Esophagus muscularis mucosa (tissue), 4 donors: ENCODE data around the gene LIN28A. TPM values are rescaled to one million over a fixed set of nuclear protein-coding genes. Genes with fewer than 3 reads are reported as not detected.
"Not testable (repeated sequence)": the region's sequence is repeated elsewhere in the genome, so short reads cannot be mapped to it uniquely, and the experiment has no call there.

Experiments used
- DNase-seq: peaks from one replicate; pipeline ENCODE4 v3.0.0-alpha.2; 2017; ENCODE audit errors: extremely low spot score
- H3K27ac ChIP-seq, 4 donors: fragments of 200-600 bp; sonication (generic); replicated peaks in 1 of 4; 1 replicate in 3 of 4; 2 replicates in 1 of 4; pipeline ENCODE4 v1.5.1; 2016 to 2019; ENCODE audit warnings: mild to moderate bottlenecking in 1 of 4
- H3K27me3 ChIP-seq, 4 donors: fragments of 200-600 bp; sonication (generic); one replicate each; pipeline versions ENCODE4 v1.5.1 to v1.6.0; 2016 to 2019
- H3K36me3 ChIP-seq, 4 donors: fragments of 200-600 bp; sonication (generic); one replicate each; pipeline ENCODE4 v1.5.1; 2016 to 2019
- H3K4me1 ChIP-seq, 4 donors: fragments of 200-600 bp; sonication (generic); one replicate each; pipeline ENCODE4 v1.5.1; 2016 to 2019
- H3K4me3 ChIP-seq, 4 donors: fragments of 200-600 bp; sonication (generic); 1 replicate in 2 of 4; 2 replicates in 2 of 4; pipeline ENCODE4 v1.5.1; 2016 to 2019; ENCODE audit warnings: mild to moderate bottlenecking in 4 of 4, moderate library complexity in 1 of 4
- H3K9me3 ChIP-seq, 4 donors: fragments of 200-600 bp; sonication (generic); 1 replicate in 3 of 4; 2 replicates in 1 of 4; pipeline ENCODE4 v1.5.1; 2016 to 2019
- CTCF ChIP-seq, 3 experiments: fragments of 200-600 bp in 2 of 3; fragments of 450-650 bp in 1 of 3; sonication (generic) in 2 of 3; IDR thresholded peaks; one replicate each; pipeline ENCODE4 v1.5.1; 2017 to 2019; ENCODE audit warnings: antibody characterized with exemption in 3 of 3, mild to moderate bottlenecking in 2 of 3, moderate library complexity in 1 of 3
- EP300 ChIP-seq: sonication (generic); formaldehyde crosslinking; IDR thresholded peaks from one replicate; pipeline ENCODE4 v1.6.1; 2017; ENCODE audit warnings: antibody characterized with exemption
- POLR2A ChIP-seq: fragments of 450-650 bp; IDR thresholded peaks from one replicate; pipeline ENCODE4 v1.6.1; 2017; ENCODE audit warnings: antibody characterized with exemption, moderate library complexity, mild to moderate bottlenecking, low read depth
- POLR2AphosphoS5 ChIP-seq, 2 donors: sonication (generic); formaldehyde crosslinking; IDR thresholded peaks; one replicate each; pipeline ENCODE4 v1.6.1; 2017; ENCODE audit warnings: antibody characterized with exemption in 2 of 2
- WGBS: methylation state at CpG from one replicate; pipeline ENCODE4 v1.1.5; 2018; 5-methylcytosine and 5-hydroxymethylcytosine counted together
- intact Hi-C: fragments of 100-400 bp; cut with DNase I; formaldehyde crosslinking; loops from one replicate; pipeline ENCODE4 v1.15.1; 2023
- total RNA-seq, 4 donors: library from RNA; depleted of rRNA; stranded (reverse); fragments of >200 nt; gene quantifications; one replicate each; pipeline versions ENCODE4 v1.1.0 to v1.2.1, GENCODE V29; 2016

The LIN28A gene
- total RNA-seq, 4 donors from 2014 or later = not detected

- no peak overlapping the region for H3K27ac ChIP-seq
- no peak overlapping the region for H3K4me3 ChIP-seq
- intact Hi-C loops = no loop called here
- H3K9me3 ChIP-seq = no peaks in the 10 kb centered on the region
- DNase-seq = no peak
- H3K4me1 ChIP-seq = peaks cover 0 to 8% (median 3%) of the 10 kb centered on the region in 4 donors
- H3K27me3 ChIP-seq = peaks cover 0 to 24% (median 0%) of the 10 kb centered on the region in 4 donors
- WGBS = 93% methylated on average over 4 of the region's 4 CpGs
- TF ChIP-seq EP300 (no peak), CTCF (IDR thresholded peaks at IDR 0.05) (no peak), POLR2A (no peak), POLR2AphosphoS5 (IDR thresholded peaks at IDR 0.05) (no peak)
- no peaks in the 10 kb centered on the region for H3K36me3 ChIP-seq
Measured at GRCh38 chr1:26376050-26376449, 34.6 kb upstream of the LIN28A start.

GRCh38 chr1:26378088-26378878, 32.3 kb upstream of the LIN28A start:
- WGBS = 30% methylated on average over 5 of the region's 5 CpGs
- Histone ChIP-seq H3K4me1 (peaks cover 0 to 8% (median 3%) of the 10 kb centered on the region in 4 donors), H3K27me3 (peaks cover 0 to 19% (median 0%) of the 10 kb centered on the region in 4 donors), H3K27ac (no peak overlapping the region), H3K4me3 (no peak overlapping the region), H3K36me3 (no peaks in the 10 kb centered on the region), H3K9me3 (no peaks in the 10 kb centered on the region)
- TF ChIP-seq POLR2A (no peak), EP300 (no peak), POLR2AphosphoS5 (IDR thresholded peaks at IDR 0.05) (no peak), CTCF (IDR thresholded peaks at IDR 0.05) (no peak)
- intact Hi-C loops = no loop called here
- no peak for DNase-seq

GRCh38 chr1:26378879-26379251, 31.8 kb upstream of the LIN28A start:
- Histone ChIP-seq H3K27me3 (peaks cover 0 to 23% (median 0%) of the 10 kb centered on the region in 4 donors), H3K27ac (no peak overlapping the region), H3K9me3 (no peaks in the 10 kb centered on the region), H3K36me3 (no peaks in the 10 kb centered on the region), H3K4me3 (no peak overlapping the region), H3K4me1 (peaks cover 0 to 8% (median 3%) of the 10 kb centered on the region in 4 donors)
- intact Hi-C loops = no loop called here
- no peak for TF ChIP-seq CTCF (IDR thresholded peaks at IDR 0.05)
- no peak for TF ChIP-seq POLR2AphosphoS5 (IDR thresholded peaks at IDR 0.05)
- no peak for TF ChIP-seq POLR2A
- TF ChIP-seq EP300 = no peak
- no peak for DNase-seq
- 100% methylated on average over 3 of the region's 3 CpGs for WGBS

- TF ChIP-seq POLR2A = no peak
- no peak for TF ChIP-seq CTCF (IDR thresholded peaks at IDR 0.05)
- TF ChIP-seq EP300 = no peak
- no peak for TF ChIP-seq POLR2AphosphoS5 (IDR thresholded peaks at IDR 0.05)
- no peaks in the 10 kb centered on the region for H3K36me3 ChIP-seq
- intact Hi-C loops = no loop called here
- DNase-seq = no peak
- no peak overlapping the region for H3K4me3 ChIP-seq
- no peaks in the 10 kb centered on the region for H3K4me1 ChIP-seq
- 80% methylated on average over 3 of the region's 3 CpGs for WGBS
- no peaks in the 10 kb centered on the region for H3K9me3 ChIP-seq
- H3K27ac ChIP-seq = no peak overlapping the region
- H3K27me3 ChIP-seq = peaks cover 0 to 48% (median 0%) of the 10 kb centered on the region in 4 donors
Measured at GRCh38 chr1:26384076-26384475, 26.5 kb upstream of the LIN28A start.

GRCh38 chr1:26385063-26385462, 25.6 kb upstream of the LIN28A start:
- H3K36me3 ChIP-seq, DNase-seq, H3K4me3 ChIP-seq, H3K27ac ChIP-seq, H3K4me1 ChIP-seq, intact Hi-C loops, H3K9me3 ChIP-seq: not testable (repeated sequence)
- whole genome bisulfite sequencing = 79% methylated on average over 3 of the region's 3 CpGs
- H3K27me3 ChIP-seq = peaks cover 0 to 55% (median 0%) of the 10 kb centered on the region in 4 donors
